ENCODE measurements around the gene PRKACB. TPM values are rescaled to one million over a fixed set of nuclear protein-coding genes. Genes with fewer than 3 reads are reported as not detected.
A peak's percentile ranks its signal among the peaks of the same experiment; 100 is the strongest.
"Not testable (repeated sequence)": the region's sequence is repeated elsewhere in the genome, so short reads cannot be mapped to it uniquely, and the experiment has no call there.

The PRKACB gene
- total RNA-seq, 1 donor from 2014 or later = 44.1 TPM

DNA sequence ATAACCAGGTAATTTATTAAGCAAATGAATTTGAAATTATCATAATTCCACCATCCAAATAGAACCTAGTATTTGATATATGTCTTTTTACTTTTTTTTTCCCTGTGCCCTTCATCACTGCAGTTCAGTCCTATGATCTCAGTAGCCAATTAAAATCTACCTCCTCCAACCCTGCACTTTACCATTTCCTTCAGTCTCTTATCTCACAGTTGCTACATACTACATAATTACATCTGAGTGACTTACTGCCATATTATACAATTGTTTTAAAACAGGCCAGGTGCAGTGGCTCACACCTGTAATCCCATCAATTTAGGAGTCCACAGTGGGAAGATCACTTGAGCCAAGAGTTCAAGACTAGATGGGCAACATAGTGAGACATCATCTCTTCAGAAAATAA lies 73.2 kb downstream of the PRKACB start:
- TF ChIP-seq EZH2phosphoT487 (IDR thresholded peaks at IDR 0.05) = no peak
- TF ChIP-seq EZH2 (IDR thresholded peaks at IDR 0.05) = no peak
- no peak for DNase-seq (ENCODE audit: low spot score)

DNA sequence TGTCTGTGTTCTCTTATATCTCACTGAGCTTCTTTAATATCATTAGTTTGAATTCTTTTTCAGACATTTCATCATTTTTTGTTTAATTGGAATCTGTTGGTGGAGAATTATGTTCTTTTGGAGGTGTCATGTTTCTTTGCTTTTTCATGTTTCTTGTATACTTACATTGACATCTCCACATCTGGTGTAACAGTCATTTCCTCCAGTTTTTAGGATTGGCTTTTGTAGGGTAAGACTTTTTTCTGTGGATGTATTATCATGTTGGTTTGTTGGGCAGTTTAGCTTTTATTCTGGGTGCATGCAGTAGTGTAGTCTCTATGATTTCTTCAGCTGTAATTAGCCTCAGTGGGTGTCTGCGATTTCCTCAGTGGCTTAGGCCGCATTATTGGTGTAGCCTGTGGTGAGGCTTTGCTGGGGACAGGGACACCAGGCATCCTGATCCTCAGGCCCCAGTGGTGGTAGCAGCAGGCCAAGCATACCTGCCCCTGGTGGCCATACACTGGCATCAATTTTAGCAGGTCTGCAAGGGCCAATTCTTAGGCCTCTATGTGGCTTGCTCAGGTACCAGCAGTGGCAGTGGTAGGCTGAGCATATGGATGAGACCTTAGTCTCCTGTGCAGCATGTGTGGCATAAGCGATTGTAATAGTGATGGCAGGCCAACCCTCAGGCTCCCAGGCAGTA lies 79.8 kb downstream of the PRKACB start:
- Histone ChIP-seq H3K9me3 (ENCODE audit: low read depth) (no peaks in the 10 kb centered on the region), H3F3A (ENCODE audit: low read depth) (no peaks in the 10 kb centered on the region), H3K27me3 (no peaks in the 10 kb centered on the region), H2AFZ (replicated peaks) (no peak overlapping the region), H3K4me2 (no peak overlapping the region), H3K79me2 (ENCODE audit: low read depth) (no peaks in the 10 kb centered on the region), H3K4me3 (no peak overlapping the region), H3K4me1 (no peaks in the 10 kb centered on the region), H3K9ac (no peak overlapping the region), H3K27ac (no peak overlapping the region), H3K36me3 (peaks cover 5% of the 10 kb centered on the region), H4K20me1 (ENCODE audit: low read depth) (no peaks in the 10 kb centered on the region)
- H3K9me3 Mint-ChIP-seq = peaks cover 35% of the 10 kb centered on the region
- no peaks in the 10 kb centered on the region for H3K4me1 Mint-ChIP-seq
- DNase-seq (ENCODE audit: low spot score) = no peak
- H3K36me3 Mint-ChIP-seq = peaks cover 28% of the 10 kb centered on the region
- no peaks in the 10 kb centered on the region for H3K27me3 Mint-ChIP-seq (ENCODE audit: insufficient read depth, low read depth)
- no peak overlapping the region for H3K4me3 Mint-ChIP-seq
- no peak overlapping the region for H3K27ac Mint-ChIP-seq
- TF ChIP-seq EZH2 (IDR thresholded peaks at IDR 0.05) (no peak), EZH2phosphoT487 (IDR thresholded peaks at IDR 0.05) (no peak)
- TF ChIP-seq, protein P1, sequence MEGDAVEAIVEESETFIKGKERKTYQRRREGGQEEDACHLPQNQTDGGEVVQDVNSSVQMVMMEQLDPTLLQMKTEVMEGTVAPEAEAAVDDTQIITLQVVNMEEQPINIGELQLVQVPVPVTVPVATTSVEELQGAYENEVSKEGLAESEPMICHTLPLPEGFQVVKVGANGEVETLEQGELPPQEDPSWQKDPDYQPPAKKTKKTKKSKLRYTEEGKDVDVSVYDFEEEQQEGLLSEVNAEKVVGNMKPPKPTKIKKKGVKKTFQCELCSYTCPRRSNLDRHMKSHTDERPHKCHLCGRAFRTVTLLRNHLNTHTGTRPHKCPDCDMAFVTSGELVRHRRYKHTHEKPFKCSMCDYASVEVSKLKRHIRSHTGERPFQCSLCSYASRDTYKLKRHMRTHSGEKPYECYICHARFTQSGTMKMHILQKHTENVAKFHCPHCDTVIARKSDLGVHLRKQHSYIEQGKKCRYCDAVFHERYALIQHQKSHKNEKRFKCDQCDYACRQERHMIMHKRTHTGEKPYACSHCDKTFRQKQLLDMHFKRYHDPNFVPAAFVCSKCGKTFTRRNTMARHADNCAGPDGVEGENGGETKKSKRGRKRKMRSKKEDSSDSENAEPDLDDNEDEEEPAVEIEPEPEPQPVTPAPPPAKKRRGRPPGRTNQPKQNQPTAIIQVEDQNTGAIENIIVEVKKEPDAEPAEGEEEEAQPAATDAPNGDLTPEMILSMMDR (IDR thresholded peaks at IDR 0.05) = no peak

More for the DNA sequence above, 73.2 kb downstream of the PRKACB start:
- no peaks in the 10 kb centered on the region for H3K27me3 ChIP-seq
- H3K4me2 ChIP-seq = no peak overlapping the region
- Mint-ChIP-seq H3K36me3 (peaks cover 28% of the 10 kb centered on the region), H3K27ac (peak overlapping the region; percentile 3), H3K4me1 (no peaks in the 10 kb centered on the region), H3K9me3 (peaks cover 22% of the 10 kb centered on the region), H3K4me3 (no peak overlapping the region), H3K27me3 (ENCODE audit: insufficient read depth, low read depth) (no peaks in the 10 kb centered on the region)
- no peaks in the 10 kb centered on the region for H3K79me2 ChIP-seq (ENCODE audit: low read depth)
- H3K27ac ChIP-seq = no peak overlapping the region
- peaks cover 3% of the 10 kb centered on the region for H3K36me3 ChIP-seq
- no peaks in the 10 kb centered on the region for H3K4me1 ChIP-seq
- no peaks in the 10 kb centered on the region for H3F3A ChIP-seq (ENCODE audit: low read depth)
- H4K20me1 ChIP-seq (ENCODE audit: low read depth) = no peaks in the 10 kb centered on the region
- no peak overlapping the region for H3K4me3 ChIP-seq
- no peak overlapping the region for H2AFZ ChIP-seq (replicated peaks)
- H3K9me3 ChIP-seq (ENCODE audit: low read depth) = no peaks in the 10 kb centered on the region
- no peak overlapping the region for H3K9ac ChIP-seq

DNA sequence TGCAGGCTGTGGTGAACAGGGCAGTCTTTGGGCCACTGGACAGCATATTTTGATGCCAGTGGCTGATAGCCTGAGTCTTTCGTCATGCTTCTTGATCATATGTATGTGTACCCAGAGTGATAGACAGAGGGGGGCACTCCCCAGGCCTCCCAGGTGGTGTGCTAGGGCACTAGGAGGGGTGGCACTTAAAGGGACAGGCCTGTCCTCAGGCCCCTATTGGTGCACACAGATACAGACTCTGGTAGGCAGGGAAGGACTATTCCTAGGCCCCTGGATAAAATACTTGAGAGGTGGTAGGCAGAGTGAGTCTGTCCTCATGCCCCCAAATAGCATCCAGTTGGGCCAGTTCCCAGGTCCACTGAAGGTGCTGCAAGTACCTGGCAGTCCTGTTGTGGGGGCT lies 80.8 kb downstream of the PRKACB start:
- Histone ChIP-seq H3K27me3 (no peaks in the 10 kb centered on the region), H3K4me3 (no peak overlapping the region), H3K27ac (no peak overlapping the region), H2AFZ (replicated peaks) (no peak overlapping the region), H3K79me2 (ENCODE audit: low read depth) (no peaks in the 10 kb centered on the region), H3K9ac (no peak overlapping the region), H3K4me1 (no peaks in the 10 kb centered on the region), H3K9me3 (ENCODE audit: low read depth) (no peaks in the 10 kb centered on the region), H3K4me2 (no peak overlapping the region), H4K20me1 (ENCODE audit: low read depth) (no peaks in the 10 kb centered on the region), H3F3A (ENCODE audit: low read depth) (no peaks in the 10 kb centered on the region), H3K36me3 (peaks cover 5% of the 10 kb centered on the region)
- Mint-ChIP-seq H3K36me3 (peaks cover 24% of the 10 kb centered on the region), H3K27ac (no peak overlapping the region), H3K9me3 (peaks cover 29% of the 10 kb centered on the region), H3K27me3 (ENCODE audit: insufficient read depth, low read depth) (no peaks in the 10 kb centered on the region), H3K4me3 (no peak overlapping the region), H3K4me1 (no peaks in the 10 kb centered on the region)
- TF ChIP-seq EZH2phosphoT487 (IDR thresholded peaks at IDR 0.05) (no peak), EZH2 (IDR thresholded peaks at IDR 0.05) (no peak)
- TF ChIP-seq, protein P1 (IDR thresholded peaks at IDR 0.05) = no peak
- no peak for DNase-seq (ENCODE audit: low spot score)

DNA sequence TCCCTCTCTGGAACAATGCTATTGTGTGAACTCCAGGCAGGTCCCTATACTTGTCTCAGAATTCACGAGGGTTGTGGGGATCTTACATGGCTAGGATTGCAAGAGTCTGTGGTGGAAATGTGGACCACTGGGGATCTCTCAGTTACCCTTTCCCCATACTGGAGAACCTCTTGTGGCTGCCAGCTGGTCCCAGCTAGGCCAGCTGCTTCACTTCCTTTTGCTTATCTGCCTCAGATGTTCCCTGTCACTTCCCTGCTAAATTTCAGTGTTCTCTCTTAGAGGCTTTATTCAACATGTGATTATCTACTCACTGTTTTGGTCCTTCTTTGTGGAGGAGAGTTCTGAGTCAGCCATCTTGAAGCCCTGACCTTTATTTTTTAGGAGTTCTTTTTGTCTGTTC lies 81.6 kb downstream of the PRKACB start:
- no peaks in the 10 kb centered on the region for H4K20me1 ChIP-seq (ENCODE audit: low read depth)

DNA sequence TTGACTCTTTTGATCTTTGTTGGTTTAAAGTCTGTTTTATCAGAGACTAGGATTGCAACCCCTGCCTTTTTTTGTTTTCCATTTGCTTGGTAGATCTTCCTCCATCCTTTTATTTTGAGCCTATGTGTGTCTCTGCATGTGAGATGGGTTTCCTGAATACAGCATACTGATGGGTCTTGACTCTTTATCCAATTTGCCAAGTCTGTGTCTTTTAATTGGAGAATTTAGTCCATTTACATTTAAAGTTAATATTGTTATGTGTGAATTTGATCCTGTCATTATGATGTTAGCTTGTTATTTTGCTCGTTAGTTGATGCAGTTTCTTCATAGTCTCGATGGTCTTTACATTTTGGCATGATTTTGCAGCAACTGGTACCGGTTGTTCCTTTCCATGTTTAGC lies 88.6 kb downstream of the PRKACB start:
- H3K4me3 ChIP-seq; H3K4me1 ChIP-seq; H3K27me3 Mint-ChIP-seq (ENCODE audit: insufficient read depth, low read depth); H3K36me3 ChIP-seq; H3K4me2 ChIP-seq; H3K27ac ChIP-seq; H3K79me2 ChIP-seq (ENCODE audit: low read depth); H2AFZ ChIP-seq (replicated peaks); H3K4me1 Mint-ChIP-seq; H3K9ac ChIP-seq; H4K20me1 ChIP-seq (ENCODE audit: low read depth); H3K4me3 Mint-ChIP-seq; H3K27me3 ChIP-seq; H3K27ac Mint-ChIP-seq; DNase-seq (ENCODE audit: low spot score); H3F3A ChIP-seq (ENCODE audit: low read depth); H3K9me3 ChIP-seq (ENCODE audit: low read depth): not testable (repeated sequence)
- Mint-ChIP-seq H3K36me3 (peaks cover 17% of the 10 kb centered on the region), H3K9me3 (peaks cover 11% of the 10 kb centered on the region)

More for the DNA sequence above, 81.6 kb downstream of the PRKACB start:
- Histone ChIP-seq H3K4me3 (no peak overlapping the region), H3K4me1 (no peaks in the 10 kb centered on the region), H3K36me3 (peaks cover 5% of the 10 kb centered on the region), H3F3A (ENCODE audit: low read depth) (no peaks in the 10 kb centered on the region), H3K4me2 (no peak overlapping the region), H3K27me3 (no peaks in the 10 kb centered on the region), H3K27ac (no peak overlapping the region), H2AFZ (replicated peaks) (no peak overlapping the region), H3K79me2 (ENCODE audit: low read depth) (no peaks in the 10 kb centered on the region), H3K9me3 (ENCODE audit: low read depth) (no peaks in the 10 kb centered on the region), H3K9ac (no peak overlapping the region)
- Mint-ChIP-seq H3K4me3 (no peak overlapping the region), H3K9me3 (peaks cover 25% of the 10 kb centered on the region), H3K36me3 (peaks cover 21% of the 10 kb centered on the region), H3K4me1 (no peaks in the 10 kb centered on the region), H3K27me3 (ENCODE audit: insufficient read depth, low read depth) (no peaks in the 10 kb centered on the region), H3K27ac (no peak overlapping the region)
- TF ChIP-seq EZH2phosphoT487 (IDR thresholded peaks at IDR 0.05) (no peak), EZH2 (IDR thresholded peaks at IDR 0.05) (no peak)
- TF ChIP-seq, protein P1 (IDR thresholded peaks at IDR 0.05) = no peak
- DNase-seq (ENCODE audit: low spot score) = no peak
